ENCODE data around the gene ADARB2. TPM values are rescaled to one million over a fixed set of nuclear protein-coding genes. Genes with fewer than 3 reads are reported as not detected.
"Not testable (repeated sequence)": the region's sequence is repeated elsewhere in the genome, so short reads cannot be mapped to it uniquely, and the experiment has no call there.

The ADARB2 gene
- total RNA-seq, 2 donors from 2014 or later: 1.1 to 1.8 TPM

GRCh38 chr10:1229116-1229515 lies 508.2 kb downstream of the ADARB2 start:
- Mint-ChIP-seq H3K9me3 (peaks cover 36% of the 10 kb centered on the region), H3K27me3 (ENCODE audit: insufficient read depth) (no peaks in the 10 kb centered on the region), H3K36me3 (ENCODE audit: low read depth) (peaks cover 7% of the 10 kb centered on the region), H3K27ac (no peak overlapping the region), H3K4me1 (peaks cover 5% of the 10 kb centered on the region), H3K4me3 (no peak overlapping the region)
- peak; percentile 41 for DNase-seq
- H3K9ac ChIP-seq (ENCODE audit: extremely low read depth, low read length, poor library complexity, severe bottlenecking): no peak overlapping the region
- H3K4me3 ChIP-seq (ENCODE audit: low read length): no peak overlapping the region
- no peak for TF ChIP-seq CTCF (conservative IDR thresholded peaks at IDR 0.05)
- no peak overlapping the region for H3K27ac ChIP-seq (ENCODE audit: low read depth, low read length)
- no peaks in the 10 kb centered on the region for H3K4me1 ChIP-seq (ENCODE audit: control insufficient read depth, insufficient read depth, low read length)
- H3K27me3 ChIP-seq (ENCODE audit: control insufficient read depth, insufficient read depth, low read length, poor library complexity, severe bottlenecking): no peaks in the 10 kb centered on the region
- WGBS, 2 experiments (ENCODE audit: insufficient coverage in 1 of 2, insufficient read length in 1 of 2): 66 to 85% methylated on average over 3 of the region's 3 CpGs
- H3K9me3 ChIP-seq (ENCODE audit: control insufficient read depth, low read length): no peaks in the 10 kb centered on the region
- no peaks in the 10 kb centered on the region for H3K36me3 ChIP-seq (ENCODE audit: control insufficient read depth, insufficient read depth, low read length)

GRCh38 chr10:1228467-1228975 lies 508.8 kb downstream of the ADARB2 start:
- no peak overlapping the region for H3K4me3 Mint-ChIP-seq
- H3K36me3 Mint-ChIP-seq (ENCODE audit: low read depth): peaks cover 6% of the 10 kb centered on the region
- Histone ChIP-seq H3K4me1 (ENCODE audit: control insufficient read depth, insufficient read depth, low read length) (no peaks in the 10 kb centered on the region), H3K9me3 (ENCODE audit: control insufficient read depth, low read length) (no peaks in the 10 kb centered on the region), H3K27ac (ENCODE audit: low read depth, low read length) (no peak overlapping the region), H3K4me3 (ENCODE audit: low read length) (no peak overlapping the region), H3K27me3 (ENCODE audit: control insufficient read depth, insufficient read depth, low read length, poor library complexity, severe bottlenecking) (no peaks in the 10 kb centered on the region), H3K36me3 (ENCODE audit: control insufficient read depth, insufficient read depth, low read length) (no peaks in the 10 kb centered on the region), H3K9ac (ENCODE audit: extremely low read depth, low read length, poor library complexity, severe bottlenecking) (no peak overlapping the region)
- 91 to 92% methylated on average over 11 to 14 of the region's 14 CpGs for WGBS, 2 experiments (ENCODE audit: insufficient coverage in 1 of 2, insufficient read length in 1 of 2)
- H3K27ac Mint-ChIP-seq: peak overlapping the region; percentile 69
- H3K9me3 Mint-ChIP-seq: peaks cover 38% of the 10 kb centered on the region
- H3K4me1 Mint-ChIP-seq: peaks cover 5% of the 10 kb centered on the region
- no peak for TF ChIP-seq CTCF (conservative IDR thresholded peaks at IDR 0.05)
- H3K27me3 Mint-ChIP-seq (ENCODE audit: insufficient read depth): no peaks in the 10 kb centered on the region
- no peak for DNase-seq

GRCh38 chr10:1227510-1228402 lies 509.6 kb downstream of the ADARB2 start:
- H3K27ac Mint-ChIP-seq: peak overlapping the region; percentile 75
- no peak for DNase-seq
- WGBS, 2 experiments (ENCODE audit: insufficient coverage in 1 of 2, insufficient read length in 1 of 2): 92 to 100% methylated on average over 2 to 9 of the region's 9 CpGs
- Histone ChIP-seq H3K4me3 (ENCODE audit: low read length) (no peak overlapping the region), H3K9me3 (ENCODE audit: control insufficient read depth, low read length) (no peaks in the 10 kb centered on the region), H3K27ac (ENCODE audit: low read depth, low read length) (no peak overlapping the region), H3K27me3 (ENCODE audit: control insufficient read depth, insufficient read depth, low read length, poor library complexity, severe bottlenecking) (no peaks in the 10 kb centered on the region), H3K9ac (ENCODE audit: extremely low read depth, low read length, poor library complexity, severe bottlenecking) (no peak overlapping the region), H3K4me1 (ENCODE audit: control insufficient read depth, insufficient read depth, low read length) (no peaks in the 10 kb centered on the region), H3K36me3 (ENCODE audit: control insufficient read depth, insufficient read depth, low read length) (no peaks in the 10 kb centered on the region)
- H3K4me3 Mint-ChIP-seq: peak overlapping the region; percentile 35
- peaks cover 5% of the 10 kb centered on the region for H3K4me1 Mint-ChIP-seq
- peaks cover 5% of the 10 kb centered on the region for H3K36me3 Mint-ChIP-seq (ENCODE audit: low read depth)
- TF ChIP-seq CTCF (conservative IDR thresholded peaks at IDR 0.05): peak; percentile 25
- no peaks in the 10 kb centered on the region for H3K27me3 Mint-ChIP-seq (ENCODE audit: insufficient read depth)
- peaks cover 44% of the 10 kb centered on the region for H3K9me3 Mint-ChIP-seq

GRCh38 chr10:1226907-1227306 lies 510.4 kb downstream of the ADARB2 start:
- peak overlapping the region; percentile 75 for H3K27ac Mint-ChIP-seq
- not testable (repeated sequence) for H3K4me3 ChIP-seq (ENCODE audit: low read length); H3K9me3 ChIP-seq (ENCODE audit: control insufficient read depth, low read length); H3K9ac ChIP-seq (ENCODE audit: extremely low read depth, low read length, poor library complexity, severe bottlenecking); H3K36me3 ChIP-seq (ENCODE audit: control insufficient read depth, insufficient read depth, low read length); H3K27ac ChIP-seq (ENCODE audit: low read depth, low read length); H3K27me3 Mint-ChIP-seq (ENCODE audit: insufficient read depth); H3K27me3 ChIP-seq (ENCODE audit: control insufficient read depth, insufficient read depth, low read length, poor library complexity, severe bottlenecking); H3K4me1 Mint-ChIP-seq; H3K4me1 ChIP-seq (ENCODE audit: control insufficient read depth, insufficient read depth, low read length); H3K36me3 Mint-ChIP-seq (ENCODE audit: low read depth)
- 64 to 86% methylated on average over 4 to 8 of the region's 8 CpGs for whole genome bisulfite sequencing, 2 experiments (ENCODE audit: insufficient coverage in 1 of 2, insufficient read length in 1 of 2)
- DNase-seq: peak; percentile 60
- H3K4me3 Mint-ChIP-seq: peak overlapping the region; percentile 35
- peaks cover 47% of the 10 kb centered on the region for H3K9me3 Mint-ChIP-seq

- not testable (repeated sequence) for H3K36me3 Mint-ChIP-seq (ENCODE audit: low read depth)
Measured at GRCh38 chr10:1219874-1220273, 517.5 kb downstream of the ADARB2 start.

More at GRCh38 chr10:1219874-1220273, 517.5 kb downstream of the ADARB2 start:
- peaks cover 26% of the 10 kb centered on the region for H3K9me3 Mint-ChIP-seq
- not testable (repeated sequence) for H3K9me3 ChIP-seq (ENCODE audit: control insufficient read depth, low read length); H3K27me3 Mint-ChIP-seq (ENCODE audit: insufficient read depth); H3K9ac ChIP-seq (ENCODE audit: extremely low read depth, low read length, poor library complexity, severe bottlenecking); H3K27ac ChIP-seq (ENCODE audit: low read depth, low read length); H3K4me1 Mint-ChIP-seq; H3K36me3 ChIP-seq (ENCODE audit: control insufficient read depth, insufficient read depth, low read length); DNase-seq; H3K4me3 ChIP-seq (ENCODE audit: low read length); H3K27me3 ChIP-seq (ENCODE audit: control insufficient read depth, insufficient read depth, low read length, poor library complexity, severe bottlenecking); H3K27ac Mint-ChIP-seq; H3K4me1 ChIP-seq (ENCODE audit: control insufficient read depth, insufficient read depth, low read length); H3K4me3 Mint-ChIP-seq
- 0% methylated on average over 1 of the region's 1 CpG for WGBS, 2 experiments (ENCODE audit: insufficient coverage in 1 of 2, insufficient read length in 1 of 2)
